HepG2 (cell line): ENCODE results near the gene UBE2O. TPM values are rescaled to one million over a fixed set of nuclear protein-coding genes. Genes with fewer than 3 reads are reported as not detected.

Experiments used
- ARHGAP35 ChIP-seq: sonication (generic); formaldehyde crosslinking; IDR thresholded peaks from 2 replicates; pipeline ENCODE4 v1.9.0; 2022; ENCODE audit warnings: mild to moderate bottlenecking, inconsistent platforms, moderate library complexity, missing genetic modification reagents, borderline replicate concordance
- ATAD3A ChIP-seq: sonication (generic); formaldehyde crosslinking; IDR thresholded peaks from 2 replicates; pipeline ENCODE4 v1.4.0; 2020; ENCODE audit warnings: missing genetic modification reagents
- CEBPB ChIP-seq: IDR thresholded peaks from 2 replicates; pipeline ENCODE4 v1.6.1; 2011; ENCODE audit warnings: low read depth, low read length, improper control_type of control experiment, borderline replicate concordance
- DNMT1 ChIP-seq: sonication (generic); formaldehyde crosslinking; IDR thresholded peaks from 2 replicates; pipeline ENCODE4 v1.5.1; 2020; ENCODE audit warnings: mild to moderate bottlenecking, missing genetic modification reagents
- FOXO1 ChIP-seq: sonication (generic); formaldehyde crosslinking; IDR thresholded peaks from 2 replicates; pipeline ENCODE4 v1.4.0; 2020; ENCODE audit warnings: missing genetic modification reagents
- GFI1 ChIP-seq: sonication (generic); formaldehyde crosslinking; IDR thresholded peaks from 2 replicates; pipeline ENCODE4 v1.5.0; 2020; ENCODE audit warnings: missing genetic modification reagents, mild to moderate bottlenecking, borderline replicate concordance
- HNRNPLL ChIP-seq: fragments of 200-400 bp; formaldehyde crosslinking; IDR thresholded peaks from 2 replicates; pipeline ENCODE4 v1.6.1; 2017; ENCODE audit warnings: mild to moderate bottlenecking, low read depth, low read length; ENCODE audit not compliant: poor library complexity, severe bottlenecking
- MAFK ChIP-seq, 2 experiments: IDR thresholded peaks in 1 of 2; conservative IDR thresholded peaks in 1 of 2; 2 replicates each; pipeline ENCODE4 v1.6.1; 2011; ENCODE audit warnings: improper control_type of control experiment in 2 of 2, low read length in 2 of 2
- NFIC ChIP-seq: IDR thresholded peaks from 2 replicates; pipeline ENCODE4 v1.6.1; 2012; ENCODE audit warnings: mild to moderate bottlenecking, low read length, inconsistent platforms
- PCBP1 ChIP-seq: fragments of 200-400 bp; formaldehyde crosslinking; IDR thresholded peaks from 2 replicates; pipeline ENCODE4 v1.6.1; 2017; ENCODE audit warnings: mild to moderate bottlenecking, low read depth, low read length, borderline replicate concordance
- PITX1 ChIP-seq: sonication (generic); formaldehyde crosslinking; IDR thresholded peaks from 2 replicates; pipeline ENCODE4 v1.5.1; 2020; ENCODE audit warnings: mild to moderate bottlenecking, missing genetic modification reagents
- RAD21 ChIP-seq: fragments of 450-650 bp; formaldehyde crosslinking; IDR thresholded peaks from 2 replicates; pipeline ENCODE4 v1.5.0; 2020; ENCODE audit warnings: mild to moderate bottlenecking
- SMARCE1 ChIP-seq: fragments of 450-650 bp; IDR thresholded peaks from 2 replicates; pipeline ENCODE4 v1.6.1; 2017; ENCODE audit warnings: borderline replicate concordance
- ZNF225 ChIP-seq: sonication (generic); formaldehyde crosslinking; IDR thresholded peaks from 2 replicates; pipeline ENCODE4 v1.4.0; 2020; ENCODE audit warnings: mild to moderate bottlenecking, missing genetic modification reagents
- ZNF879 ChIP-seq: sonication (generic); formaldehyde crosslinking; IDR thresholded peaks from 2 replicates; pipeline ENCODE4 v1.8.1; 2023; ENCODE audit warnings: missing genetic modification reagents
- polyA plus RNA-seq, 8 experiments: library from polyadenylated mRNA; depleted of rRNA in 3 of 8; stranded (reverse) in 7 of 8; unstranded in 1 of 8; fragments of >200 nt; fragmentation: Illumina TruSeq in 4 of 8; extraction: Trizol in 4 of 8; gene quantifications; 2 replicates each; pipeline versions ENCODE4 v1.2.1 to v1.2.3, GENCODE V29; 2011 to 2016; ENCODE audit warnings: low read depth in 4 of 8, missing spikeins in 1 of 8, mixed read lengths in 1 of 8; ENCODE audit not compliant: insufficient read depth in 1 of 8
- total RNA-seq, 5 experiments: library from RNA; depleted of rRNA; stranded (reverse); fragments of >200 nt; fragmentation: Illumina TruSeq; extraction: Trizol; gene quantifications; 2 replicates each; pipeline ENCODE4 v1.2.3, GENCODE V29; 2016; ENCODE audit warnings: low read depth in 1 of 5
- TF ChIP-seq, protein P1 (sequence below): sonication (generic); formaldehyde crosslinking; IDR thresholded peaks from 2 replicates; pipeline ENCODE4 v1.4.0; 2020; ENCODE audit warnings: missing genetic modification reagents
- TF ChIP-seq, protein P2 (sequence below): sonication (generic); formaldehyde crosslinking; IDR thresholded peaks from 2 replicates; pipeline ENCODE4 v1.4.0; 2020; ENCODE audit warnings: mild to moderate bottlenecking, missing genetic modification reagents
- TF ChIP-seq, protein P3 (sequence below): IDR thresholded peaks from 2 replicates; pipeline ENCODE4 v1.6.1; 2016

Gene UBE2O
- total and polyA plus RNA-seq, 2 of the 13 experiments (the other 11 are each of a cell fraction or from before 2014, with no cell fraction given) = 21.5 to 23.5 TPM

DNA sequence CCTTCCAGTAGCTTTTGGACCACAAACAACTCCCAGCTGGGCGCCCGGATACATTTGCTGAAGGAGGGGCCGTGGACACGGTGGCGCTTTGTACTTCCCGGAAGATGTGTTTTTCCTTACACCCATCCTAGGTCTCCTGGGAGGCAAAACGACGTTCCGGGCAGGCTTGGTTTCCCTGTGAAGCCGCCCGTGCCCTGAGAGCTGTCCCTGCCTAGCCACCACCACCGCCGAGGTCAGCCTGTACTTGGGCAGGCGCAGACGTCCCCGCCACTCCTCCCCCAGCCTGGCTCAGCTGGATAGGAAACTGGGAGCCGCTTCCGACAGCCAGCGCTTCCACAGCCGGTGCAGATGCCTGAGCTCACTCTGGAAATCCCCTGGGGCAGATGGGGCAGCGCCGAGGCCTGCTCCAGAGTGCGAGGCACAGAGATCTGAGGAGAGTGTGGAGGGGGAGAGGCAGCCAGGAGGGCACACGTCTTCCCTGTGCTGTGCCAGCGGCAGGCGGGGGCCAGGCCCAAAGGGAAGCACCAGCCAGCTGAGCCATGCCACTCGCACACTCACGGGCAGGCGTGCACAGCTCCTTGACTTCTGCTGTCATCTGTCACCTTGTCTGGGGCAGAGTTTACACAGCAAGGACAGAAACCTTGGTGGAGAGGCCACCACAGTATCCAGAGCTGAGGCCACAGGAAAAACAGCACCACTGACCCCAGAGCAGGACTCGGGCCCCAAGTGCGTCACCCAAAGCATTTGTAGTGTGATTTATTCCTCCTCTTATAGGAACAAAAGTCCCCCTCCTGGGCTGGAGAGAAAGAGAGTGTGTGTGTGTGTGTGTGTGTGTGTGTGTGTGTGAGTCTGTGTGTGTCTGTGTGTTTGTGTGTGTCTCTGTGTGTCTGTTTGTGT, 45.3 kb upstream of the UBE2O start (continued):
- TF ChIP-seq MAFK (conservative IDR thresholded peaks at IDR 0.05 in 1 of 2, IDR thresholded peaks at IDR 0.05 in 1 of 2; ENCODE audit: low read length in 2 of 2) (no peak), ZNF879 (CRISPR knock-in tag) (no peak), PCBP1 (no peak), CEBPB (no peak), HNRNPLL (peak; percentile 71), NFIC (no peak), GFI1 (CRISPR knock-in tag) (no peak), ATAD3A (no peak), ARHGAP35 (CRISPR knock-in tag) (peak; percentile 81; the same call in 1 of the 2 replicates), PITX1 (peak; percentile 69), RAD21 (CRISPR knock-in tag) (0 out of 2 replicates have a peak, but pooled peaks have one; percentile 14), SMARCE1 (no peak), FOXO1 (CRISPR knock-in tag) (no peak; the same call in none of the 2 replicates), DNMT1 (peak; percentile 95; the same call in 1 of the 2 replicates), ZNF225 (CRISPR knock-in tag) (no peak)
- TF ChIP-seq, protein P1, sequence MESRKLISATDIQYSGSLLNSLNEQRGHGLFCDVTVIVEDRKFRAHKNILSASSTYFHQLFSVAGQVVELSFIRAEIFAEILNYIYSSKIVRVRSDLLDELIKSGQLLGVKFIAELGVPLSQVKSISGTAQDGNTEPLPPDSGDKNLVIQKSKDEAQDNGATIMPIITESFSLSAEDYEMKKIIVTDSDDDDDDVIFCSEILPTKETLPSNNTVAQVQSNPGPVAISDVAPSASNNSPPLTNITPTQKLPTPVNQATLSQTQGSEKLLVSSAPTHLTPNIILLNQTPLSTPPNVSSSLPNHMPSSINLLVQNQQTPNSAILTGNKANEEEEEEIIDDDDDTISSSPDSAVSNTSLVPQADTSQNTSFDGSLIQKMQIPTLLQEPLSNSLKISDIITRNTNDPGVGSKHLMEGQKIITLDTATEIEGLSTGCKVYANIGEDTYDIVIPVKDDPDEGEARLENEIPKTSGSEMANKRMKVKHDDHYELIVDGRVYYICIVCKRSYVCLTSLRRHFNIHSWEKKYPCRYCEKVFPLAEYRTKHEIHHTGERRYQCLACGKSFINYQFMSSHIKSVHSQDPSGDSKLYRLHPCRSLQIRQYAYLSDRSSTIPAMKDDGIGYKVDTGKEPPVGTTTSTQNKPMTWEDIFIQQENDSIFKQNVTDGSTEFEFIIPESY (CRISPR knock-in tag) = peak; percentile 7; the same call in 1 of the 2 replicates
- TF ChIP-seq, protein P2, sequence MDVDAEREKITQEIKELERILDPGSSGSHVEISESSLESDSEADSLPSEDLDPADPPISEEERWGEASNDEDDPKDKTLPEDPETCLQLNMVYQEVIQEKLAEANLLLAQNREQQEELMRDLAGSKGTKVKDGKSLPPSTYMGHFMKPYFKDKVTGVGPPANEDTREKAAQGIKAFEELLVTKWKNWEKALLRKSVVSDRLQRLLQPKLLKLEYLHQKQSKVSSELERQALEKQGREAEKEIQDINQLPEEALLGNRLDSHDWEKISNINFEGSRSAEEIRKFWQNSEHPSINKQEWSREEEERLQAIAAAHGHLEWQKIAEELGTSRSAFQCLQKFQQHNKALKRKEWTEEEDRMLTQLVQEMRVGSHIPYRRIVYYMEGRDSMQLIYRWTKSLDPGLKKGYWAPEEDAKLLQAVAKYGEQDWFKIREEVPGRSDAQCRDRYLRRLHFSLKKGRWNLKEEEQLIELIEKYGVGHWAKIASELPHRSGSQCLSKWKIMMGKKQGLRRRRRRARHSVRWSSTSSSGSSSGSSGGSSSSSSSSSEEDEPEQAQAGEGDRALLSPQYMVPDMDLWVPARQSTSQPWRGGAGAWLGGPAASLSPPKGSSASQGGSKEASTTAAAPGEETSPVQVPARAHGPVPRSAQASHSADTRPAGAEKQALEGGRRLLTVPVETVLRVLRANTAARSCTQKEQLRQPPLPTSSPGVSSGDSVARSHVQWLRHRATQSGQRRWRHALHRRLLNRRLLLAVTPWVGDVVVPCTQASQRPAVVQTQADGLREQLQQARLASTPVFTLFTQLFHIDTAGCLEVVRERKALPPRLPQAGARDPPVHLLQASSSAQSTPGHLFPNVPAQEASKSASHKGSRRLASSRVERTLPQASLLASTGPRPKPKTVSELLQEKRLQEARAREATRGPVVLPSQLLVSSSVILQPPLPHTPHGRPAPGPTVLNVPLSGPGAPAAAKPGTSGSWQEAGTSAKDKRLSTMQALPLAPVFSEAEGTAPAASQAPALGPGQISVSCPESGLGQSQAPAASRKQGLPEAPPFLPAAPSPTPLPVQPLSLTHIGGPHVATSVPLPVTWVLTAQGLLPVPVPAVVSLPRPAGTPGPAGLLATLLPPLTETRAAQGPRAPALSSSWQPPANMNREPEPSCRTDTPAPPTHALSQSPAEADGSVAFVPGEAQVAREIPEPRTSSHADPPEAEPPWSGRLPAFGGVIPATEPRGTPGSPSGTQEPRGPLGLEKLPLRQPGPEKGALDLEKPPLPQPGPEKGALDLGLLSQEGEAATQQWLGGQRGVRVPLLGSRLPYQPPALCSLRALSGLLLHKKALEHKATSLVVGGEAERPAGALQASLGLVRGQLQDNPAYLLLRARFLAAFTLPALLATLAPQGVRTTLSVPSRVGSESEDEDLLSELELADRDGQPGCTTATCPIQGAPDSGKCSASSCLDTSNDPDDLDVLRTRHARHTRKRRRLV (CRISPR knock-in tag) = no peak
- TF ChIP-seq, protein P3, sequence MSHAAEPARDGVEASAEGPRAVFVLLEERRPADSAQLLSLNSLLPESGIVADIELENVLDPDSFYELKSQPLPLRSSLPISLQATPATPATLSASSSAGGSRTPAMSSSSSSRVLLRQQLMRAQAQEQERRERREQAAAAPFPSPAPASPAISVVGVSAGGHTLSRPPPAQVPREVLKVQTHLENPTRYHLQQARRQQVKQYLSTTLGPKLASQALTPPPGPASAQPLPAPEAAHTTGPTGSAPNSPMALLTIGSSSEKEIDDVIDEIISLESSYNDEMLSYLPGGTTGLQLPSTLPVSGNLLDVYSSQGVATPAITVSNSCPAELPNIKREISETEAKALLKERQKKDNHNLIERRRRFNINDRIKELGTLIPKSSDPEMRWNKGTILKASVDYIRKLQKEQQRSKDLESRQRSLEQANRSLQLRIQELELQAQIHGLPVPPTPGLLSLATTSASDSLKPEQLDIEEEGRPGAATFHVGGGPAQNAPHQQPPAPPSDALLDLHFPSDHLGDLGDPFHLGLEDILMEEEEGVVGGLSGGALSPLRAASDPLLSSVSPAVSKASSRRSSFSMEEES (CRISPR knock-in tag) = 0 out of 2 replicates have a peak, but pooled peaks have one; percentile 50
